ENCODE results near the gene CRABP2. TPM values are rescaled to one million over a fixed set of nuclear protein-coding genes. Genes with fewer than 3 reads are reported as not detected.
A peak's percentile ranks its signal among the peaks of the same experiment; 100 is the strongest.

CRABP2 gene
- total RNA-seq, 4 donors from 2014 or later, result 67.9 to 103 (median 96.1) TPM

GRCh38 chr1:156681196-156681960 lies 24.0 kb downstream of the CRABP2 start:
- WGBS, 2 donors, result 76 to 84% methylated on average over 8 of the region's 8 CpGs
- intact Hi-C loops (cut with DNase I; ENCODE audit: low total_unique reads), result no loop called here
- no peak for DNase-seq (ENCODE audit: low spot score in 2 of 2)
- H3K4me3 ChIP-seq (ENCODE audit: low read depth, poor library complexity, severe bottlenecking), result no peak overlapping the region
- TF ChIP-seq POLR2A (IDR thresholded peaks at IDR 0.05), result no peak
- TF ChIP-seq CTCF (IDR thresholded peaks at IDR 0.05), result no peak

- intact Hi-C loops (cut with DNase I; ENCODE audit: low total_unique reads), result no loop called here
- TF ChIP-seq CTCF (IDR thresholded peaks at IDR 0.05), result no peak
- TF ChIP-seq POLR2A (IDR thresholded peaks at IDR 0.05), result no peak
- WGBS, 2 donors, result 66 to 68% methylated on average over 2 of the region's 2 CpGs
- H3K4me3 ChIP-seq (ENCODE audit: low read depth, poor library complexity, severe bottlenecking), result no peak overlapping the region
- DNase-seq (ENCODE audit: low spot score in 2 of 2), result no peak
Observed at GRCh38 chr1:156680056-156680455, 25.3 kb downstream of the CRABP2 start.

- no peak overlapping the region for H3K4me3 ChIP-seq (ENCODE audit: low read depth, poor library complexity, severe bottlenecking)
- WGBS, 2 donors, result 5% methylated on average over 22 of the region's 22 CpGs
- DNase-seq (ENCODE audit: low spot score in 2 of 2), result peak in 1 of 2 donors; percentile 93
- intact Hi-C loops (cut with DNase I; ENCODE audit: low total_unique reads), result no loop called here
- TF ChIP-seq POLR2A (IDR thresholded peaks at IDR 0.05) (no peak), CTCF (IDR thresholded peaks at IDR 0.05) (peak in 1 of 3 donors; percentile 63)
Observed at GRCh38 chr1:156677616-156678596, 27.5 kb downstream of the CRABP2 start.

- WGBS, 2 donors, result 1 to 5% methylated on average over 29 to 60 of the region's 70 CpGs
- DNase-seq (ENCODE audit: low spot score in 2 of 2), result no peak
- H3K4me3 ChIP-seq (ENCODE audit: low read depth, poor library complexity, severe bottlenecking), result no peak within 1 kb of the TSS
- intact Hi-C loops (cut with DNase I; ENCODE audit: low total_unique reads), result no loop called here
- TF ChIP-seq CTCF (IDR thresholded peaks at IDR 0.05), result no peak
- TF ChIP-seq POLR2A (IDR thresholded peaks at IDR 0.05), result no peak
Observed at GRCh38 chr1:156676820-156677615, 28.4 kb downstream of the CRABP2 start, which contains the start of gene NES. Gene NES (minus strand): TSS chr1:156677407. CDS start chr1:156677264, 143 bp downstream.

- WGBS, 2 donors, result 35 to 38% methylated on average over 18 to 21 of the region's 49 CpGs
- intact Hi-C loops (cut with DNase I; ENCODE audit: low total_unique reads), result no loop called here
- no peak overlapping the region for H3K4me3 ChIP-seq (ENCODE audit: low read depth, poor library complexity, severe bottlenecking)
- DNase-seq (ENCODE audit: low spot score in 2 of 2), result no peak
- TF ChIP-seq CTCF (IDR thresholded peaks at IDR 0.05) (no peak), POLR2A (IDR thresholded peaks at IDR 0.05) (no peak)
Observed at GRCh38 chr1:156676114-156676819, 29.1 kb downstream of the CRABP2 start.
